Coronary artery (tissue), 2 donors: ENCODE data around the gene ARHGEF9.
A peak's percentile ranks its signal among the peaks of the same experiment; 100 is the strongest.

Source experiments
- DNase-seq: peaks from one replicate; pipeline ENCODE4 v3.0.0-alpha.2; 2017; ENCODE audit warnings: low spot score
- H3K27ac ChIP-seq, 2 donors: fragments of 200-600 bp; sonication (generic); one replicate each; pipeline ENCODE4 v1.5.1; 2016 to 2019
- H3K4me3 ChIP-seq: fragments of 200-600 bp; sonication (generic); 2 replicates; pipeline ENCODE4 v1.5.1; 2016; ENCODE audit warnings: mild to moderate bottlenecking, moderate library complexity
- TF ChIP-seq, protein P1 (sequence below): fragments of 200-600 bp; sonication (generic); IDR thresholded peaks from one replicate; pipeline ENCODE4 v1.5.1; 2019; ENCODE audit warnings: antibody characterized with exemption

The ARHGEF9 gene

GRCh38 chrX:63747331-63747730, 37.7 kb downstream of the ARHGEF9 start:
- Histone ChIP-seq H3K4me3 (no peak overlapping the region), H3K27ac (peak overlapping the region; percentile 45 to 68)
- TF ChIP-seq, protein P1, sequence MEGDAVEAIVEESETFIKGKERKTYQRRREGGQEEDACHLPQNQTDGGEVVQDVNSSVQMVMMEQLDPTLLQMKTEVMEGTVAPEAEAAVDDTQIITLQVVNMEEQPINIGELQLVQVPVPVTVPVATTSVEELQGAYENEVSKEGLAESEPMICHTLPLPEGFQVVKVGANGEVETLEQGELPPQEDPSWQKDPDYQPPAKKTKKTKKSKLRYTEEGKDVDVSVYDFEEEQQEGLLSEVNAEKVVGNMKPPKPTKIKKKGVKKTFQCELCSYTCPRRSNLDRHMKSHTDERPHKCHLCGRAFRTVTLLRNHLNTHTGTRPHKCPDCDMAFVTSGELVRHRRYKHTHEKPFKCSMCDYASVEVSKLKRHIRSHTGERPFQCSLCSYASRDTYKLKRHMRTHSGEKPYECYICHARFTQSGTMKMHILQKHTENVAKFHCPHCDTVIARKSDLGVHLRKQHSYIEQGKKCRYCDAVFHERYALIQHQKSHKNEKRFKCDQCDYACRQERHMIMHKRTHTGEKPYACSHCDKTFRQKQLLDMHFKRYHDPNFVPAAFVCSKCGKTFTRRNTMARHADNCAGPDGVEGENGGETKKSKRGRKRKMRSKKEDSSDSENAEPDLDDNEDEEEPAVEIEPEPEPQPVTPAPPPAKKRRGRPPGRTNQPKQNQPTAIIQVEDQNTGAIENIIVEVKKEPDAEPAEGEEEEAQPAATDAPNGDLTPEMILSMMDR, result no peak
- DNase-seq, result no peak

GRCh38 chrX:63746715-63747114, 38.3 kb downstream of the ARHGEF9 start:
- H3K4me3 ChIP-seq, result no peak overlapping the region
- H3K27ac ChIP-seq, result peak overlapping the region; percentile 45 to 68
- no peak for DNase-seq
- TF ChIP-seq, protein P1, result no peak

GRCh38 chrX:63746278-63746677, 38.7 kb downstream of the ARHGEF9 start:
- TF ChIP-seq, protein P1, result no peak
- H3K4me3 ChIP-seq, result no peak overlapping the region
- peak overlapping the region in 1 of 2 donors; percentile 68 for H3K27ac ChIP-seq
- DNase-seq, result no peak

DNA sequence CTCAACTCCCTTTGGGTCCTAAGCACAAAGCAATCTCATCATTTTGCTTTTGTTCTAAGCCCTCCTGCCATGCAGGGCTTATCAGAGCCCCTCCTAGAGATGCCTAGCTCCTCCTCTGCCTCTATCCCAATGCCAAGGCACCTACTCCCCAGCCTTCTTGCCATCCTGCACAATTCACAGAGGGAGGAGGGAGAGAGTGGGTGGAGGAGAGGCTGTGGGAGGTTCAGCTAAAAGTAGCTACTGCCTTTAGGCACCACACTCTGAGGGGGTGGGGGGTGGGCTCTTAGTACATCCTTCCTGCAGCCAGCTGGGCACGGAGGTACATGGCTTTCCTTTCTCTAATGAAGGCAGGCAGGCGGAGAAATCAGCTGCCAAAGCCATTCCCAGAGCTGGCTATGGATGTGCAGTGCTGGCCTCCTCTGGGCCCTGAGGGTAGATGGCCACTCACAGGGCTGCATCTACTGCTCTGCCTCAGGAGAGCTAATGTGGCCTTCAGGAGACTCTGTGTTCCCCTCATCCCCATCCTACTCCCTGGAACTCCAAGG, 40.1 kb downstream of the ARHGEF9 start:
- no peak for DNase-seq
- TF ChIP-seq, protein P1, result no peak
- Histone ChIP-seq H3K4me3 (no peak overlapping the region), H3K27ac (peak overlapping the region in 1 of 2 donors; percentile 49)

DNA sequence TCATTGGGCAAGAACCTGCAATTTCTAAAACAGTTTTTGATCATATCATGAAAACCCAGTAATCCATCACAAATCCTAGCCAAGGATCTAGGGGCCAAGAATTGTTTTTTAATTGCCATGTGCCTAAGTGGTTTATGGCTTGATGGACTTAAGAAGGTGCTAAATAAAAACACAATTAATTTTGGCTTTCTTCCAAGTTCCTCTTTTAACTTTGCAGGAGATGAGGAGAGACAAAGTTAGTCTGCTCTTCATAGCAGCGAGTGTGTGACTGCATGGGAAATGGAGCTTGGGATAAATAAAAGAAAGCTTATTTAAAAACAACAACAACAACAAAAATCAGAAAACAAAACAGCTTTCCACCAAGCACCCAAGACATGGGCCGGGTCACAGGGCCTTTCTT, 41.4 kb downstream of the ARHGEF9 start:
- H3K4me3 ChIP-seq, result no peak overlapping the region
- H3K27ac ChIP-seq, result no peak overlapping the region
- DNase-seq, result no peak
- TF ChIP-seq, protein P1, result no peak

- H3K4me3 ChIP-seq, result no peak overlapping the region
- H3K27ac ChIP-seq, result no peak overlapping the region
- no peak for DNase-seq
- TF ChIP-seq, protein P1, result no peak
Observed at GRCh38 chrX:63740382-63740781, 44.6 kb downstream of the ARHGEF9 start.

DNA sequence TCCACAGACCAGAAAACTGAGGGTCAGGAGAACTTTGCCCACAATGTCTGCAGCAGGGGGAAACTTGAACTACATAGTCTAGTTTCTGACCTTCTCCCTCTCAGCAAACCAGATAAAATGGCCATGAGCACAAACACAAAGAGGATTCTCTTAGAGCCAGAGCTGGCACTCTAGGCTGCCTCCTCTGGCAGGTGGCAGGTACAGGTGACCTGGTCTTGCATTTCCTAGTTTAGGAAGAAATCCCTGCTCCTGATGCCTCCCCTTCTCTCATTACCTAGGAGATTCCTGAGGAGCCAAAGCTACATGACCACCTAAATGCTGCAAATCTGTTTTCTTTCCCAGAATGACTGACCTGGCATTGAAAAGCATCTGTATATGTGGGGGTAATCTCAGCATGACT, 45.1 kb downstream of the ARHGEF9 start:
- Histone ChIP-seq H3K27ac (no peak overlapping the region), H3K4me3 (no peak overlapping the region)
- no peak for DNase-seq
- TF ChIP-seq, protein P1, result no peak
